HG03521 (cell line): ENCODE measurements around the gene TTLL10.

Experiments
- ATAC-seq: cut with Tn5 transposase; IDR thresholded peaks from one replicate; pipeline ENCODE4 v1.9.1; 2021; ENCODE audit warnings: mild to moderate bottlenecking, moderate library complexity; ENCODE audit not compliant: unreplicated experiment

Gene TTLL10

GRCh38 chr1:1157033-1157365 lies 16.7 kb upstream of the TTLL10 start:
- no peak for ATAC-seq

GRCh38 chr1:1157426-1157913 lies 16.2 kb upstream of the TTLL10 start:
- no peak for ATAC-seq

- ATAC-seq, result no peak
These were observed 15.6 kb upstream of the TTLL10 start for GRCh38 chr1:1157914-1158710.

GRCh38 chr1:1160281-1160930 lies 13.3 kb upstream of the TTLL10 start:
- no peak for ATAC-seq

- ATAC-seq, result no peak
These were observed 12.5 kb upstream of the TTLL10 start for GRCh38 chr1:1161078-1161682.

- ATAC-seq, result no peak
These were observed 12.0 kb upstream of the TTLL10 start for GRCh38 chr1:1161683-1162079.

GRCh38 chr1:1162597-1163537 lies 10.8 kb upstream of the TTLL10 start:
- no peak for ATAC-seq

GRCh38 chr1:1163538-1164070 lies 10.1 kb upstream of the TTLL10 start:
- ATAC-seq, result no peak

- no peak for ATAC-seq
These were observed 9.3 kb upstream of the TTLL10 start for GRCh38 chr1:1164361-1164700.

- ATAC-seq, result no peak
These were observed 8.8 kb upstream of the TTLL10 start for GRCh38 chr1:1164701-1165451.

- ATAC-seq, result no peak
These were observed 8.2 kb upstream of the TTLL10 start for GRCh38 chr1:1165485-1165884.

GRCh38 chr1:1165900-1166421 lies 7.7 kb upstream of the TTLL10 start:
- no peak for ATAC-seq

- no peak for ATAC-seq
These were observed 6.9 kb upstream of the TTLL10 start for GRCh38 chr1:1166642-1167397.

- no peak for ATAC-seq
These were observed 6.3 kb upstream of the TTLL10 start for GRCh38 chr1:1167398-1167821.

- no peak for ATAC-seq
These were observed 5.7 kb upstream of the TTLL10 start for GRCh38 chr1:1167841-1168450.

GRCh38 chr1:1168451-1169411 lies 4.9 kb upstream of the TTLL10 start:
- no peak for ATAC-seq

- ATAC-seq, result no peak
These were observed 4.1 kb upstream of the TTLL10 start for GRCh38 chr1:1169429-1170214.
